HepG2 (cell line): Measurements from ENCODE around the gene PDLIM7. TPM values are rescaled to one million over a fixed set of nuclear protein-coding genes. Genes with fewer than 3 reads are reported as not detected.

Experiments
- ADNP ChIP-seq: sonication (generic); formaldehyde crosslinking; IDR thresholded peaks from 2 replicates; pipeline ENCODE4 v1.4.0; 2020; ENCODE audit warnings: missing genetic modification reagents
- CBX5 ChIP-seq: sonication (generic); formaldehyde crosslinking; IDR thresholded peaks from 2 replicates; pipeline ENCODE4 v1.4.0; 2020; ENCODE audit warnings: missing genetic modification reagents, borderline replicate concordance
- FOSL1 ChIP-seq: sonication (generic); formaldehyde crosslinking; IDR thresholded peaks from 2 replicates; pipeline ENCODE4 v1.9.0; 2021; ENCODE audit warnings: missing genetic modification reagents, borderline replicate concordance
- KLF16 ChIP-seq, 2 experiments: sonication (generic) in 1 of 2; formaldehyde crosslinking in 1 of 2; IDR thresholded peaks; 2 replicates each; pipeline versions ENCODE4 v1.6.1 to v1.8.0; 2016 to 2023; ENCODE audit warnings: missing genetic modification reagents in 2 of 2, missing compliant biosample characterization in 1 of 2
- NR3C1 ChIP-seq: sonication (generic); formaldehyde crosslinking; IDR thresholded peaks from 2 replicates; pipeline ENCODE4 v1.4.0; 2020; ENCODE audit warnings: missing genetic modification reagents
- NRL ChIP-seq: sonication (generic); formaldehyde crosslinking; IDR thresholded peaks from 2 replicates; pipeline ENCODE4 v1.5.0; 2020; ENCODE audit warnings: missing genetic modification reagents, mild to moderate bottlenecking, moderate library complexity, borderline replicate concordance
- PATZ1 ChIP-seq: sonication (generic); formaldehyde crosslinking; IDR thresholded peaks from 2 replicates; pipeline ENCODE4 v1.4.0; 2020; ENCODE audit warnings: missing genetic modification reagents
- POLR2AphosphoS2 ChIP-seq: IDR thresholded peaks from 2 replicates; pipeline ENCODE4 v1.6.1; 2011; ENCODE audit warnings: low read depth, low read length, improper control_type of control experiment
- SCMH1 ChIP-seq: sonication (generic); formaldehyde crosslinking; IDR thresholded peaks from 2 replicates; pipeline ENCODE4 v1.9.0; 2021; ENCODE audit warnings: missing genetic modification reagents, mild to moderate bottlenecking, borderline replicate concordance
- TBX3 ChIP-seq: fragments of 450-650 bp; IDR thresholded peaks from 2 replicates; pipeline ENCODE4 v1.6.1; 2017; ENCODE audit warnings: antibody characterized with exemption, mild to moderate bottlenecking, inconsistent platforms, borderline replicate concordance
- TCF7 ChIP-seq: sonication (generic); IDR thresholded peaks from 2 replicates; pipeline ENCODE4 v1.6.1; 2016; ENCODE audit warnings: antibody characterized with exemption, low read depth
- TEAD2 ChIP-seq: sonication (generic); formaldehyde crosslinking; IDR thresholded peaks from 2 replicates; pipeline ENCODE4 v1.9.0; 2021; ENCODE audit warnings: missing genetic modification reagents
- TOPORS ChIP-seq: sonication (generic); formaldehyde crosslinking; IDR thresholded peaks from 2 replicates; pipeline ENCODE4 v1.8.0; 2023; ENCODE audit warnings: mild to moderate bottlenecking, missing genetic modification reagents
- ZBTB8A ChIP-seq: sonication (generic); formaldehyde crosslinking; IDR thresholded peaks from 2 replicates; pipeline ENCODE4 v1.4.0; 2020; ENCODE audit warnings: mild to moderate bottlenecking, low read depth, missing genetic modification reagents, borderline replicate concordance
- ZFP37 ChIP-seq: sonication (generic); formaldehyde crosslinking; IDR thresholded peaks from 2 replicates; pipeline ENCODE4 v1.4.0; 2020; ENCODE audit warnings: missing genetic modification reagents, borderline replicate concordance
- ZFP82 ChIP-seq: sonication (generic); formaldehyde crosslinking; IDR thresholded peaks from 2 replicates; pipeline ENCODE4 v1.5.1; 2020; ENCODE audit warnings: mild to moderate bottlenecking, missing genetic modification reagents, borderline replicate concordance
- ZMAT5 ChIP-seq: sonication (generic); formaldehyde crosslinking; IDR thresholded peaks from 2 replicates; pipeline ENCODE4 v1.5.0; 2020; ENCODE audit warnings: mild to moderate bottlenecking, low read depth, missing genetic modification reagents, borderline replicate concordance
- ZNF136 ChIP-seq: sonication (generic); formaldehyde crosslinking; IDR thresholded peaks from 2 replicates; pipeline ENCODE4 v1.8.1; 2022; ENCODE audit warnings: low read depth, mild to moderate bottlenecking, moderate library complexity, missing genetic modification reagents
- ZNF275 ChIP-seq: sonication (generic); formaldehyde crosslinking; IDR thresholded peaks from 2 replicates; pipeline ENCODE4 v1.8.0; 2022; ENCODE audit warnings: missing genetic modification reagents, mild to moderate bottlenecking, inconsistent platforms, borderline replicate concordance
- polyA plus RNA-seq, 8 experiments: library from polyadenylated mRNA; depleted of rRNA in 3 of 8; stranded (reverse) in 7 of 8; unstranded in 1 of 8; fragments of >200 nt; fragmentation: Illumina TruSeq in 4 of 8; extraction: Trizol in 4 of 8; gene quantifications; 2 replicates each; pipeline versions ENCODE4 v1.2.1 to v1.2.3, GENCODE V29; 2011 to 2016; ENCODE audit warnings: low read depth in 4 of 8, missing spikeins in 1 of 8, mixed read lengths in 1 of 8; ENCODE audit not compliant: insufficient read depth in 1 of 8
- total RNA-seq, 5 experiments: library from RNA; depleted of rRNA; stranded (reverse); fragments of >200 nt; fragmentation: Illumina TruSeq; extraction: Trizol; gene quantifications; 2 replicates each; pipeline ENCODE4 v1.2.3, GENCODE V29; 2016; ENCODE audit warnings: low read depth in 1 of 5
- TF ChIP-seq, protein P1 (sequence below): sonication (generic); formaldehyde crosslinking; IDR thresholded peaks from 2 replicates; pipeline ENCODE4 v1.5.1; 2020; ENCODE audit warnings: mild to moderate bottlenecking, missing genetic modification reagents, moderate library complexity
- TF ChIP-seq, protein P2 (sequence below): sonication (generic); formaldehyde crosslinking; IDR thresholded peaks from 2 replicates; pipeline ENCODE4 v1.4.0; 2020; ENCODE audit warnings: missing genetic modification reagents

Gene PDLIM7
- total and polyA plus RNA-seq, 2 of the 13 experiments (the other 11 are each of a cell fraction or from before 2014, with no cell fraction given), result 21.1 to 31.3 TPM

DNA sequence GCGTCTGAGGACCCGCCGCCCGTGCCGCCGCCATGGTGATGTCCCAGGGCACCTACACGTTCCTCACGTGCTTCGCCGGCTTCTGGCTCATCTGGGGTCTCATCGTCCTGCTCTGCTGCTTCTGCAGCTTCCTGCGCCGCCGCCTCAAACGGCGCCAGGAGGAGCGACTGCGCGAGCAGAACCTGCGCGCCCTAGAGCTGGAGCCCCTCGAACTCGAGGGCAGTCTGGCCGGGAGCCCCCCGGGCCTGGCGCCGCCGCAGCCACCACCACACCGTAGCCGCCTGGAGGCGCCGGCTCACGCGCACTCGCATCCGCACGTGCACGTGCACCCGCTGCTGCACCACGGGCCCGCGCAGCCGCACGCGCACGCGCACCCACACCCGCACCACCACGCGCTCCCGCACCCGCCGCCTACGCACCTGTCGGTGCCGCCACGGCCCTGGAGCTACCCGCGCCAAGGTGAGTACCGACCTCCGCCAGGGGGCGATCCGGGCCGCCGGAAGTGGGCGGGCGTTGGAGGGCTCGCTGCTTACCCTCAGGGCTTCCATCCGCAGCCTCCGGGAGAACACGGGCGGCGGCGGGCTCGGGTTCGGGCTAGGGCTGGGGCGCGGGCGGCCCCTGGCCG is 42.3 kb downstream of the PDLIM7 start (continued):
- no peak for TF ChIP-seq ZBTB8A (CRISPR knock-in tag)
- TF ChIP-seq FOSL1 (CRISPR knock-in tag), result no peak
- peak; percentile 34; the same call in 1 of the 2 replicates for TF ChIP-seq ZFP82
- TF ChIP-seq TBX3, result no peak
- no peak for TF ChIP-seq TEAD2 (CRISPR knock-in tag)
- peak; percentile 88 for TF ChIP-seq TOPORS
- TF ChIP-seq KLF16 (CRISPR knock-in tag; IDR thresholded peaks at IDR 0.05), result no peak
- TF ChIP-seq, protein P1, sequence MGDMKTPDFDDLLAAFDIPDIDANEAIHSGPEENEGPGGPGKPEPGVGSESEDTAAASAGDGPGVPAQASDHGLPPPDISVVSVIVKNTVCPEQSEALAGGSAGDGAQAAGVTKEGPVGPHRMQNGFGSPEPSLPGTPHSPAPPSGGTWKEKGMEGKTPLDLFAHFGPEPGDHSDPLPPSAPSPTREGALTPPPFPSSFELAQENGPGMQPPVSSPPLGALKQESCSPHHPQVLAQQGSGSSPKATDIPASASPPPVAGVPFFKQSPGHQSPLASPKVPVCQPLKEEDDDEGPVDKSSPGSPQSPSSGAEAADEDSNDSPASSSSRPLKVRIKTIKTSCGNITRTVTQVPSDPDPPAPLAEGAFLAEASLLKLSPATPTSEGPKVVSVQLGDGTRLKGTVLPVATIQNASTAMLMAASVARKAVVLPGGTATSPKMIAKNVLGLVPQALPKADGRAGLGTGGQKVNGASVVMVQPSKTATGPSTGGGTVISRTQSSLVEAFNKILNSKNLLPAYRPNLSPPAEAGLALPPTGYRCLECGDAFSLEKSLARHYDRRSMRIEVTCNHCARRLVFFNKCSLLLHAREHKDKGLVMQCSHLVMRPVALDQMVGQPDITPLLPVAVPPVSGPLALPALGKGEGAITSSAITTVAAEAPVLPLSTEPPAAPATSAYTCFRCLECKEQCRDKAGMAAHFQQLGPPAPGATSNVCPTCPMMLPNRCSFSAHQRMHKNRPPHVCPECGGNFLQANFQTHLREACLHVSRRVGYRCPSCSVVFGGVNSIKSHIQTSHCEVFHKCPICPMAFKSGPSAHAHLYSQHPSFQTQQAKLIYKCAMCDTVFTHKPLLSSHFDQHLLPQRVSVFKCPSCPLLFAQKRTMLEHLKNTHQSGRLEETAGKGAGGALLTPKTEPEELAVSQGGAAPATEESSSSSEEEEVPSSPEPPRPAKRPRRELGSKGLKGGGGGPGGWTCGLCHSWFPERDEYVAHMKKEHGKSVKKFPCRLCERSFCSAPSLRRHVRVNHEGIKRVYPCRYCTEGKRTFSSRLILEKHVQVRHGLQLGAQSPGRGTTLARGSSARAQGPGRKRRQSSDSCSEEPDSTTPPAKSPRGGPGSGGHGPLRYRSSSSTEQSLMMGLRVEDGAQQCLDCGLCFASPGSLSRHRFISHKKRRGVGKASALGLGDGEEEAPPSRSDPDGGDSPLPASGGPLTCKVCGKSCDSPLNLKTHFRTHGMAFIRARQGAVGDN (CRISPR knock-in tag), result peak; percentile 91
- TF ChIP-seq NR3C1 (CRISPR knock-in tag), result no peak
- no peak for TF ChIP-seq ZMAT5 (CRISPR knock-in tag)
- no peak for TF ChIP-seq CBX5 (CRISPR knock-in tag)
- 0 out of 2 replicates have a peak, but pooled peaks have one; percentile 68 for TF ChIP-seq ZNF136
- TF ChIP-seq NRL (CRISPR knock-in tag), result no peak
- TF ChIP-seq ADNP, result no peak
- TF ChIP-seq PATZ1 (CRISPR knock-in tag), result peak; percentile 52; the same call in 1 of the 2 replicates
- TF ChIP-seq ZFP37 (CRISPR knock-in tag), result no peak
- TF ChIP-seq, protein P2, sequence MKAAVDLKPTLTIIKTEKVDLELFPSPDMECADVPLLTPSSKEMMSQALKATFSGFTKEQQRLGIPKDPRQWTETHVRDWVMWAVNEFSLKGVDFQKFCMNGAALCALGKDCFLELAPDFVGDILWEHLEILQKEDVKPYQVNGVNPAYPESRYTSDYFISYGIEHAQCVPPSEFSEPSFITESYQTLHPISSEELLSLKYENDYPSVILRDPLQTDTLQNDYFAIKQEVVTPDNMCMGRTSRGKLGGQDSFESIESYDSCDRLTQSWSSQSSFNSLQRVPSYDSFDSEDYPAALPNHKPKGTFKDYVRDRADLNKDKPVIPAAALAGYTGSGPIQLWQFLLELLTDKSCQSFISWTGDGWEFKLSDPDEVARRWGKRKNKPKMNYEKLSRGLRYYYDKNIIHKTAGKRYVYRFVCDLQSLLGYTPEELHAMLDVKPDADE, result no peak
- no peak for TF ChIP-seq POLR2AphosphoS2
- no peak for TF ChIP-seq SCMH1
- TF ChIP-seq TCF7, result no peak
- peak; percentile 43; the same call in 1 of the 2 replicates for TF ChIP-seq ZNF275 (CRISPR knock-in tag)
